Measurements from ENCODE around the gene CEP112. TPM values are rescaled to one million over a fixed set of nuclear protein-coding genes. Genes with fewer than 3 reads are reported as not detected.

The CEP112 gene
- total and polyA plus RNA-seq, 2 donors (not counting 3 experiments of a cell fraction or from before 2014, with no cell fraction given): 1.5 to 25.3 TPM

DNA sequence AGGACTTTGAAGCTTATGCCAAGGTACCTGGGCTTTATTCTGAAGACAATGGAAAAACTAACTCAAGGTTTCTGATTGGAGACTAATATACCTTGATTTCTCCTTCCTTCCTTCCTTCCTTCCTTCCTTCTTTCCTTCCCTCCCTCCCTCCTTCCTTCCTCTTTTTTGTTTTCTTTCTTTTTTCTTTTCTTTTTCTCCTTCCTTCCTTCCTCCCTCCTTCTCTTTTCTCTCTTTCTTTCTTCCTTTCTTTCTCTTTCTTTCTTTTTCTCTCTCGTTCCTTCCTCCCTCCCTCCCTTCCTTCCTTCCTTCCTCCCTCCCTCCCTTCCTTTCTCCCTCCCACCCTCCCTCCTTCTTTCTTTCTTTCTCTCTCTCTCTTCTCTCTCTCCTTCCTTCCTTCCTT lies 531.9 kb downstream of the CEP112 start:
- Histone ChIP-seq H3K9ac (replicated peaks; ENCODE audit: extremely low read depth, insufficient read depth, low read length) (no peak overlapping the region), H3K79me2 (ENCODE audit: control insufficient read depth, insufficient read depth, low read length) (no peaks in the 10 kb centered on the region), H3K27me3 (ENCODE audit: control insufficient read depth in 2 of 2, insufficient read depth in 2 of 2, low read length in 2 of 2) (no peaks in the 10 kb centered on the region), H4K20me1 (replicated peaks; ENCODE audit: control insufficient read depth, extremely low read depth, insufficient read depth, low read length) (no peaks in the 10 kb centered on the region), H3K9me3 (replicated peaks; ENCODE audit: control insufficient read depth, insufficient read depth, low read length) (no peaks in the 10 kb centered on the region), H3K9me1 (replicated peaks; ENCODE audit: control insufficient read depth, extremely low read depth, insufficient read depth, low read length) (no peaks in the 10 kb centered on the region), H3K36me3 (ENCODE audit: control insufficient read depth in 2 of 2, extremely low read depth in 1 of 2, insufficient read depth in 2 of 2, low read length in 2 of 2) (no peaks in the 10 kb centered on the region), H3K4me3 (replicated peaks in 1 of 3; ENCODE audit: insufficient read depth in 1 of 3, low read depth in 1 of 3, low read length in 3 of 3) (no peak overlapping the region), H2AFZ (ENCODE audit: low read depth, low read length) (no peak overlapping the region), H3K4me1 (ENCODE audit: control insufficient read depth, extremely low read depth, insufficient read depth, low read length) (peaks cover 9% of the 10 kb centered on the region), H3K27ac (ENCODE audit: insufficient read depth, low read depth, low read length) (no peak overlapping the region), H3K4me2 (ENCODE audit: insufficient read depth, low read length) (no peak overlapping the region)
- FAIRE-seq (no peak), DNase-seq (ENCODE audit: low read depth, low spot score) (no peak)
- POLR2A ChIA-PET: no interaction called here
- dilution Hi-C loops (cut with MboI; ENCODE audit: extremely low pct_ligation_motif_present, low sequenced_read_pairs) (no loop called here), intact Hi-C loops (cut with micrococcal nuclease) (no loop called here)
- CTCF ChIA-PET: interaction anchor here (1.0 to 1.2 kb wide), 3 partner anchors 13 to 127 kb away, joined by 3 to 5 read pairs (median 4); no protein-coding TSS in a partner anchor
- no TSS peak for BruUV-seq (replicated peaks)
- TF ChIP-seq GATA2 (IDR thresholded peaks at IDR 0.05; ENCODE audit: insufficient read depth, insufficient read length, low read depth, low read length) (no peak), MYC (IDR thresholded peaks at IDR 0.05; ENCODE audit: low read depth, low read length) (no peak), POLR2A (IDR thresholded peaks at IDR 0.05; ENCODE audit: low read depth, low read length) (no peak), POLR2AphosphoS5 (IDR thresholded peaks at IDR 0.05; ENCODE audit: insufficient read depth, low read depth, low read length) (no peak), JUN (IDR thresholded peaks at IDR 0.05; ENCODE audit: borderline replicate concordance, insufficient read depth, insufficient read length, low read depth) (no peak), FOS (IDR thresholded peaks at IDR 0.05; ENCODE audit: borderline replicate concordance, insufficient read depth, low read length) (no peak), EZH2 (IDR thresholded peaks at IDR 0.05; ENCODE audit: borderline replicate concordance, low read depth, low read length, severe bottlenecking) (no peak)
- TF ChIP-seq, protein P1, sequence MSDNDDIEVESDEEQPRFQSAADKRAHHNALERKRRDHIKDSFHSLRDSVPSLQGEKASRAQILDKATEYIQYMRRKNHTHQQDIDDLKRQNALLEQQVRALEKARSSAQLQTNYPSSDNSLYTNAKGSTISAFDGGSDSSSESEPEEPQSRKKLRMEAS (IDR thresholded peaks at IDR 0.05; ENCODE audit: insufficient read depth, insufficient read length): no peak
- TF ChIP-seq, protein P2, sequence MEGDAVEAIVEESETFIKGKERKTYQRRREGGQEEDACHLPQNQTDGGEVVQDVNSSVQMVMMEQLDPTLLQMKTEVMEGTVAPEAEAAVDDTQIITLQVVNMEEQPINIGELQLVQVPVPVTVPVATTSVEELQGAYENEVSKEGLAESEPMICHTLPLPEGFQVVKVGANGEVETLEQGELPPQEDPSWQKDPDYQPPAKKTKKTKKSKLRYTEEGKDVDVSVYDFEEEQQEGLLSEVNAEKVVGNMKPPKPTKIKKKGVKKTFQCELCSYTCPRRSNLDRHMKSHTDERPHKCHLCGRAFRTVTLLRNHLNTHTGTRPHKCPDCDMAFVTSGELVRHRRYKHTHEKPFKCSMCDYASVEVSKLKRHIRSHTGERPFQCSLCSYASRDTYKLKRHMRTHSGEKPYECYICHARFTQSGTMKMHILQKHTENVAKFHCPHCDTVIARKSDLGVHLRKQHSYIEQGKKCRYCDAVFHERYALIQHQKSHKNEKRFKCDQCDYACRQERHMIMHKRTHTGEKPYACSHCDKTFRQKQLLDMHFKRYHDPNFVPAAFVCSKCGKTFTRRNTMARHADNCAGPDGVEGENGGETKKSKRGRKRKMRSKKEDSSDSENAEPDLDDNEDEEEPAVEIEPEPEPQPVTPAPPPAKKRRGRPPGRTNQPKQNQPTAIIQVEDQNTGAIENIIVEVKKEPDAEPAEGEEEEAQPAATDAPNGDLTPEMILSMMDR (IDR thresholded peaks at IDR 0.05; ENCODE audit: extremely low read depth in 1 of 2, insufficient read depth in 1 of 2, low read depth in 1 of 2, low read length in 2 of 2): no peak

Data from endothelial cell of umbilical vein (primary cell).